Lung (tissue), 12 donors: ENCODE measurements around the gene DCBLD2. TPM values are rescaled to one million over a fixed set of nuclear protein-coding genes. Genes with fewer than 3 reads are reported as not detected.

Source experiments
- ATAC-seq: fragments of 200-7000 bp; cut with Tn5 transposase; one replicate; pipeline ENCODE4 v1.9.1; 2020; ENCODE audit warnings: moderate number of reproducible peaks; ENCODE audit not compliant: insufficient read depth, low FRiP score
- DNase-seq, 3 donors: peaks; one replicate each; pipeline ENCODE4 v3.0.0-alpha.2; 2013 to 2017
- H3K27ac ChIP-seq, 2 donors: one replicate each; pipeline ENCODE4 v1.5.1; 2013; ENCODE audit warnings: mild to moderate bottlenecking in 2 of 2, moderate library complexity in 2 of 2, control low read depth in 1 of 2, inconsistent platforms in 1 of 2, low read depth in 1 of 2, low read length in 1 of 2
- H3K27me3 ChIP-seq, 3 donors: one replicate each; pipeline ENCODE4 v1.5.1; 2013; ENCODE audit warnings: low read length in 2 of 3; ENCODE audit not compliant: control insufficient read depth in 3 of 3, insufficient read depth in 3 of 3
- H3K36me3 ChIP-seq, 4 donors: one replicate each; pipeline ENCODE4 v1.5.1; 2013; ENCODE audit warnings: low read length in 4 of 4, mild to moderate bottlenecking in 1 of 4, moderate library complexity in 1 of 4; ENCODE audit not compliant: control insufficient read depth in 4 of 4, insufficient read depth in 4 of 4
- H3K4me1 ChIP-seq, 5 donors: one replicate each; pipeline ENCODE4 v1.5.1; 2013; ENCODE audit warnings: low read length in 5 of 5, mild to moderate bottlenecking in 2 of 5, moderate library complexity in 1 of 5; ENCODE audit not compliant: control insufficient read depth in 5 of 5, insufficient read depth in 5 of 5
- H3K4me3 ChIP-seq: one replicate; pipeline ENCODE4 v1.5.1; 2013; ENCODE audit warnings: mild to moderate bottlenecking, control low read depth, moderate library complexity
- H3K9ac ChIP-seq, 2 donors: one replicate each; pipeline ENCODE4 v1.5.1; 2013; ENCODE audit warnings: low read length in 2 of 2, control low read depth in 1 of 2; ENCODE audit not compliant: insufficient read depth in 1 of 2
- H3K9me3 ChIP-seq, 4 donors: one replicate each; pipeline ENCODE4 v1.5.1; 2013; ENCODE audit warnings: low read length in 3 of 4, mild to moderate bottlenecking in 1 of 4, moderate library complexity in 1 of 4; ENCODE audit not compliant: control insufficient read depth in 4 of 4, insufficient read depth in 3 of 4
- CTCF ChIP-seq: IDR thresholded peaks from 2 replicates; pipeline ENCODE4 v1.5.1; 2012; ENCODE audit warnings: mild to moderate bottlenecking; ENCODE audit errors: control extremely low read depth, extremely low read depth
- WGBS, 2 donors: extraction: QIAGEN DNeasy Blood & Tissue Kit; methylation state at CpG; one replicate each; pipeline ENCODE4 v1.1.7; 2013; 5-methylcytosine and 5-hydroxymethylcytosine counted together
- polyA plus RNA-seq, 2 donors: library from polyadenylated mRNA; stranded (reverse); fragments of 200-250 nt; gene quantifications; one replicate each; pipeline ENCODE4 v1.2.1, GENCODE V29; 2013
- total RNA-seq, 2 donors: library from RNA; depleted of rRNA in 1 of 2; stranded (reverse); fragments of >200 nt in 1 of 2; gene quantifications; one replicate each; pipeline ENCODE4 v1.2.1, GENCODE V29; 2014 to 2021
- donor health status: control.
- donor health status: control.
- donor health status: Bipolar disorder and iron deficiency.
- donor health status: healthy.
- donor health status: DM: yes; HTN: yes; CAD: no.

DCBLD2 gene
- total and polyA plus RNA-seq, 4 donors, result 7.1 to 83.8 (median 18.5) TPM

- no peak overlapping the region for H3K9ac ChIP-seq
- peaks cover 0 to 7% (median 0%) of the 10 kb centered on the region in 4 donors for H3K36me3 ChIP-seq
- H3K27ac ChIP-seq, result no peak overlapping the region
- H3K4me1 ChIP-seq, result peaks cover 0 to 36% (median 0%) of the 10 kb centered on the region in 5 donors
- no peak for DNase-seq
- no peaks in the 10 kb centered on the region for H3K9me3 ChIP-seq
- H3K4me3 ChIP-seq, result no peak overlapping the region
- no peak for TF ChIP-seq CTCF
- ATAC-seq, result no peak
- H3K27me3 ChIP-seq, result no peaks in the 10 kb centered on the region
Observed at GRCh38 chr3:98776140-98776493, 125.4 kb downstream of the DCBLD2 start.

- no peak for TF ChIP-seq CTCF
- H3K9ac ChIP-seq, result no peak overlapping the region
- WGBS, 2 donors, result 78 to 92% methylated on average over 3 of the region's 3 CpGs
Observed at GRCh38 chr3:98775459-98776139, 125.9 kb downstream of the DCBLD2 start.

DNA sequence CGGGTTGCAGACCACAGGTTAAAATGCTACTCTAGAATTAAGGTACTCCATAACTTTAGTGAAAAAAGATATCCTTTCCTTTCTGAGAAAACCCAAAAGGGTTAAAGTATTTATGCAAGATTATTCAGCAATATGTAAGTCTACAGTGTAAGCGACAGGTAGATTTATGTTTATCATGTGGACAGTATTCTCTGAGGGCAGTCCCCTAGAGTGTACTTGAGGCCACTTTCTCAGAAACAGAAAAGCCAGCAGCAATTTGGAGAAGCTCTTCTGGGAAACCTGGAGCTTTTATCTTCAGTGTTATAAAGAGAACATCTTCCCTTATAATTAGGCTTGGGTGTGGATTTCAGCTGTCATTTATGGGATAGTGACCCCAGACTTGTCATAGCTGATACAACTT is 129.5 kb downstream of the DCBLD2 start:
- DNase-seq (no peak), ATAC-seq (no peak)
- Histone ChIP-seq H3K4me3 (no peak overlapping the region), H3K9ac (no peak overlapping the region), H3K4me1 (peaks cover 0 to 21% (median under 1%) of the 10 kb centered on the region in 5 donors), H3K27ac (no peak overlapping the region), H3K9me3 (no peaks in the 10 kb centered on the region), H3K36me3 (peaks cover 0 to 4% (median 0%) of the 10 kb centered on the region in 4 donors), H3K27me3 (no peaks in the 10 kb centered on the region)
- 86 to 87% methylated on average over 2 of the region's 2 CpGs for WGBS, 2 donors
- no peak for TF ChIP-seq CTCF

More at GRCh38 chr3:98775459-98776139, 125.9 kb downstream of the DCBLD2 start:
- no peaks in the 10 kb centered on the region for H3K27me3 ChIP-seq
- peaks cover 0 to 6% (median 0%) of the 10 kb centered on the region in 4 donors for H3K36me3 ChIP-seq
- ATAC-seq, result no peak
- H3K9me3 ChIP-seq, result no peaks in the 10 kb centered on the region
- peaks cover 0 to 36% (median 0%) of the 10 kb centered on the region in 5 donors for H3K4me1 ChIP-seq
- no peak overlapping the region for H3K4me3 ChIP-seq
- H3K27ac ChIP-seq, result no peak overlapping the region
- no peak for DNase-seq
